GM12801 (cell line): Measurements from ENCODE around the gene KCTD1.

Source experiments
- CTCF ChIP-seq: IDR thresholded peaks from one replicate; pipeline ENCODE4 v1.5.1; 2011; ENCODE audit warnings: control low read depth; ENCODE audit not compliant: insufficient read length; ENCODE audit errors: extremely low read depth

Gene KCTD1

GRCh38 chr18:26488417-26489009 lies 59.8 kb downstream of the KCTD1 start:
- TF ChIP-seq CTCF, result no peak

- no peak for TF ChIP-seq CTCF
Observed at GRCh38 chr18:26487437-26487836, 60.9 kb downstream of the KCTD1 start.

GRCh38 chr18:26483633-26484032 lies 64.7 kb downstream of the KCTD1 start:
- TF ChIP-seq CTCF, result no peak

GRCh38 chr18:26482569-26482968 lies 65.8 kb downstream of the KCTD1 start:
- TF ChIP-seq CTCF, result no peak

GRCh38 chr18:26480897-26481795 lies 67.2 kb downstream of the KCTD1 start:
- no peak for TF ChIP-seq CTCF

GRCh38 chr18:26479681-26480079 lies 68.7 kb downstream of the KCTD1 start:
- TF ChIP-seq CTCF, result no peak

GRCh38 chr18:26479065-26479680 lies 69.2 kb downstream of the KCTD1 start:
- TF ChIP-seq CTCF, result no peak
